ENCODE data around the gene RNF222. TPM values are rescaled to one million over a fixed set of nuclear protein-coding genes. Genes with fewer than 3 reads are reported as not detected.

RNF222 gene
- total RNA-seq, 3 donors from 2014 or later = not detected

- TF ChIP-seq CTCF (IDR thresholded peaks at IDR 0.05) = no peak
- intact Hi-C loops (cut with DNase I; ENCODE audit: low total_unique reads) = no loop called here
- no peaks in the 10 kb centered on the region for H3K27me3 ChIP-seq
- peak overlapping the region in 1 of 2 donors; percentile 11 for H3K27ac ChIP-seq
- H3K9me3 ChIP-seq = no peaks in the 10 kb centered on the region
- DNase-seq (ENCODE audit: low spot score in 2 of 2) = no peak
- H3K36me3 ChIP-seq = peaks cover 7% of the 10 kb centered on the region
- no peaks in the 10 kb centered on the region for H3K4me1 ChIP-seq
- H3K4me3 ChIP-seq = no peak overlapping the region
Measured at GRCh38 chr17:8441690-8442089, 44.1 kb upstream of the RNF222 start.

GRCh38 chr17:8439681-8440080, 42.1 kb upstream of the RNF222 start:
- Histone ChIP-seq H3K4me1 (no peaks in the 10 kb centered on the region), H3K4me3 (no peak overlapping the region), H3K36me3 (no peaks in the 10 kb centered on the region), H3K9me3 (no peaks in the 10 kb centered on the region), H3K27me3 (no peaks in the 10 kb centered on the region), H3K27ac (no peak overlapping the region)
- TF ChIP-seq POLR2AphosphoS5 (IDR thresholded peaks at IDR 0.05) (no peak), CTCF (IDR thresholded peaks at IDR 0.05) (no peak), POLR2A (IDR thresholded peaks at IDR 0.05) (no peak)
- no peak for DNase-seq (ENCODE audit: low spot score in 2 of 2)
- intact Hi-C loops (cut with DNase I; ENCODE audit: low total_unique reads) = no loop called here

GRCh38 chr17:8438441-8438840, 40.8 kb upstream of the RNF222 start:
- H3K4me3 ChIP-seq = no peak overlapping the region
- H3K9me3 ChIP-seq = no peaks in the 10 kb centered on the region
- H3K27me3 ChIP-seq = no peaks in the 10 kb centered on the region
- intact Hi-C loops (cut with DNase I; ENCODE audit: low total_unique reads) = no loop called here
- no peak overlapping the region for H3K27ac ChIP-seq
- no peaks in the 10 kb centered on the region for H3K36me3 ChIP-seq
- TF ChIP-seq POLR2A (IDR thresholded peaks at IDR 0.05) (no peak), CTCF (IDR thresholded peaks at IDR 0.05) (no peak)
- no peaks in the 10 kb centered on the region for H3K4me1 ChIP-seq
- DNase-seq (ENCODE audit: low spot score in 2 of 2) = no peak

- no peak for DNase-seq (ENCODE audit: low spot score in 2 of 2)
- H3K27ac ChIP-seq = peak overlapping the region; percentile 100
- no peaks in the 10 kb centered on the region for H3K4me1 ChIP-seq
- intact Hi-C loops (cut with DNase I; ENCODE audit: low total_unique reads) = no loop called here
- no peak for TF ChIP-seq CTCF (IDR thresholded peaks at IDR 0.05)
- no peak for TF ChIP-seq POLR2AphosphoS5 (IDR thresholded peaks at IDR 0.05)
- TF ChIP-seq POLR2A (IDR thresholded peaks at IDR 0.05) = no peak
- no peaks in the 10 kb centered on the region for H3K9me3 ChIP-seq
- no peaks in the 10 kb centered on the region for H3K36me3 ChIP-seq
- peak overlapping the region; percentile 97 to 99 (median 99) for H3K4me3 ChIP-seq
- no peaks in the 10 kb centered on the region for H3K27me3 ChIP-seq
Measured at GRCh38 chr17:8436844-8437171, 39.2 kb upstream of the RNF222 start.

GRCh38 chr17:8436169-8436843, 38.7 kb upstream of the RNF222 start:
- TF ChIP-seq POLR2A (IDR thresholded peaks at IDR 0.05) = no peak
- no peak for TF ChIP-seq CTCF (IDR thresholded peaks at IDR 0.05)
- no peak for TF ChIP-seq POLR2AphosphoS5 (IDR thresholded peaks at IDR 0.05)
- intact Hi-C loops (cut with DNase I; ENCODE audit: low total_unique reads) = no loop called here
- Histone ChIP-seq H3K27ac (peak overlapping the region; percentile 100), H3K4me1 (no peaks in the 10 kb centered on the region), H3K27me3 (no peaks in the 10 kb centered on the region), H3K36me3 (no peaks in the 10 kb centered on the region), H3K4me3 (peak overlapping the region; percentile 97 to 99 (median 99)), H3K9me3 (no peaks in the 10 kb centered on the region)
- DNase-seq (ENCODE audit: low spot score in 2 of 2) = peak; percentile 64 to 67
